Heart left ventricle (tissue), 13 donors: ENCODE data around the gene CCDC92B.

Experiments used
- POLR2A ChIP-seq, 2 donors: fragments of 450-650 bp; IDR thresholded peaks; one replicate each; pipeline ENCODE4 v1.6.1; 2017; ENCODE audit warnings: antibody characterized with exemption in 2 of 2, mild to moderate bottlenecking in 2 of 2, moderate library complexity in 2 of 2
- TF ChIP-seq, protein P1 (sequence below), 12 donors: fragments of 200-600 bp; sonication (generic) in 4 of 12; IDR thresholded peaks; one replicate each; pipeline versions ENCODE4 v1.5.0 to v1.8.0; 2018 to 2022; ENCODE audit warnings: antibody characterized with exemption in 12 of 12, mild to moderate bottlenecking in 5 of 12
- donor health status: ischemic (EF 13 %, LVEDD 7.1; RV severe dilation, severe dysfunction).
- donor health status: DM: no; HTN: yes; CAD: no.
- donor health status: DM: no; HTN: no; CAD: no.
- donor health status: ischemic (EF 25% LVEDD 6.9; RV normal size, moderate dysfunction).
- donor health status: ischemic (EF 25% LVEDD 5.7; RV mildly dilated, moderate dysfunction).
- donor health status: ischemic (EF 35%, LVEDD 5.7; RV mildly dilated, moderate dysfunction).
- donor health status: nonischemic (EF 11% LVEDD 7.7; RV severe dilation, severe dysfunction).
- donor health status: DM: yes; HTN: yes; CAD: no.
- donor health status: PGD.
- donor health status: ischemic (EF 29% LVEDD 5.4; RV normal size, mild dysfunction).
- donor health status: nonischemic (EF 23%, LVEDD 6.1; RV moderate dilation, normal function).

DNA sequence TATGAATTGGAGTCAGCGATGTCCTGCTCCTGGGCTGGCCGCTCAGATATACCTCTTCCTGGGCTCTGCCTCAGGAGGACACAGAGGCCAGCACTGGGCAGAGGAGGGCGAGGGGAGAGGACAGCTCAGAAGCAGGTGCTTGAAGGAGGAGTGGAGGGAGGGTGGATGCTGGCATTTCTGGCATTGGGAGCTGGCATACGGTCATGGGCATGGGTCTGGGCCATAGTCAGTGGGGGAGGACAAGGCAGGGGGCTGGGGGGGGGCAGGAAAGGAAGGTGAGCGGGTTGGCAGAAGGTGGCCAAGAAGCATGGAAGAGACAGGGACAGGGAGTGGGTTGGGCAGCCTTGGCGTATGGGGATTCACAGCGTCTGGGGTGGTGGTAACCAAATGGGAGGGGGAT, 30.1 kb upstream of the CCDC92B start:
- TF ChIP-seq, protein P1, sequence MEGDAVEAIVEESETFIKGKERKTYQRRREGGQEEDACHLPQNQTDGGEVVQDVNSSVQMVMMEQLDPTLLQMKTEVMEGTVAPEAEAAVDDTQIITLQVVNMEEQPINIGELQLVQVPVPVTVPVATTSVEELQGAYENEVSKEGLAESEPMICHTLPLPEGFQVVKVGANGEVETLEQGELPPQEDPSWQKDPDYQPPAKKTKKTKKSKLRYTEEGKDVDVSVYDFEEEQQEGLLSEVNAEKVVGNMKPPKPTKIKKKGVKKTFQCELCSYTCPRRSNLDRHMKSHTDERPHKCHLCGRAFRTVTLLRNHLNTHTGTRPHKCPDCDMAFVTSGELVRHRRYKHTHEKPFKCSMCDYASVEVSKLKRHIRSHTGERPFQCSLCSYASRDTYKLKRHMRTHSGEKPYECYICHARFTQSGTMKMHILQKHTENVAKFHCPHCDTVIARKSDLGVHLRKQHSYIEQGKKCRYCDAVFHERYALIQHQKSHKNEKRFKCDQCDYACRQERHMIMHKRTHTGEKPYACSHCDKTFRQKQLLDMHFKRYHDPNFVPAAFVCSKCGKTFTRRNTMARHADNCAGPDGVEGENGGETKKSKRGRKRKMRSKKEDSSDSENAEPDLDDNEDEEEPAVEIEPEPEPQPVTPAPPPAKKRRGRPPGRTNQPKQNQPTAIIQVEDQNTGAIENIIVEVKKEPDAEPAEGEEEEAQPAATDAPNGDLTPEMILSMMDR (IDR thresholded peaks at IDR 0.05), result no peak
- TF ChIP-seq POLR2A (IDR thresholded peaks at IDR 0.05), result no peak
